Kidney (tissue), 14 donors: ENCODE data around the gene ZFP42. TPM values are rescaled to one million over a fixed set of nuclear protein-coding genes. Genes with fewer than 3 reads are reported as not detected.
A peak's percentile ranks its signal among the peaks of the same experiment; 100 is the strongest.
"Not testable (repeated sequence)": the region's sequence is repeated elsewhere in the genome, so short reads cannot be mapped to it uniquely, and the experiment has no call there.

Experiments used
- DNase-seq, 5 donors: peaks; one replicate each; pipeline ENCODE4 v3.0.0-alpha.2; 2013 to 2020
- FAIRE-seq: peaks from 2 replicates; lab custom pipeline; 2012; peaks lifted over from hg19 to GRCh38; lab: Jason Lieb, UNC
- H3K27ac ChIP-seq, 2 donors: one replicate each; pipeline ENCODE4 v1.7.0; 2013; ENCODE audit warnings: low read depth in 2 of 2, low read length in 2 of 2, inconsistent platforms in 1 of 2
- H3K27me3 ChIP-seq: one replicate; pipeline ENCODE4 v1.7.1; 2013; ENCODE audit warnings: low read length, inconsistent platforms; ENCODE audit not compliant: control insufficient read depth, insufficient read depth
- H3K36me3 ChIP-seq, 3 donors: one replicate each; pipeline versions ENCODE4 v1.7.0 to v1.7.1; 2013; ENCODE audit warnings: low read length in 3 of 3, control low read depth in 1 of 3, inconsistent platforms in 1 of 3; ENCODE audit not compliant: insufficient read depth in 3 of 3, control insufficient read depth in 2 of 3
- H3K4me1 ChIP-seq, 3 donors: one replicate each; pipeline versions ENCODE4 v1.7.0 to v1.7.1; 2013; ENCODE audit warnings: low read length in 3 of 3, inconsistent platforms in 1 of 3, low read depth in 1 of 3; ENCODE audit not compliant: control insufficient read depth in 2 of 3, insufficient read depth in 2 of 3
- H3K4me3 ChIP-seq, 3 donors: one replicate each; pipeline versions ENCODE4 v1.7.0 to v1.8.1; 2013; ENCODE audit warnings: low read length in 3 of 3, control low read depth in 1 of 3, inconsistent platforms in 1 of 3
- H3K9ac ChIP-seq, 3 donors: one replicate each; pipeline versions ENCODE4 v1.7.0 to v1.7.1; 2013; ENCODE audit warnings: low read length in 3 of 3, control low read depth in 1 of 3, inconsistent platforms in 1 of 3
- H3K9me3 ChIP-seq, 3 donors: one replicate each; pipeline versions ENCODE4 v1.7.0 to v1.7.1; 2013; ENCODE audit warnings: low read length in 3 of 3, control low read depth in 1 of 3, inconsistent platforms in 1 of 3; ENCODE audit not compliant: control insufficient read depth in 2 of 3, insufficient read depth in 1 of 3
- CTCF ChIP-seq: IDR thresholded peaks from 3 replicates; pipeline ENCODE4 v1.5.1; 2012; ENCODE audit warnings: mild to moderate bottlenecking, moderate library complexity, borderline replicate concordance; ENCODE audit not compliant: insufficient read depth; ENCODE audit errors: extremely low read depth
- intact Hi-C: fragments of 100-400 bp; cut with DNase I; formaldehyde crosslinking; loops from one replicate; pipeline ENCODE4 v1.11.1; 2022
- polyA plus RNA-seq: library from polyadenylated mRNA; stranded (reverse); fragments of 350-450 nt; fragmentation: Illumina TruSeq; extraction: RNeasy Lipid Tissue Mini Kit (QIAGEN cat#74804); gene quantifications from one replicate; pipeline ENCODE4 v1.2.3, GENCODE V29; 2014; ENCODE audit warnings: low read depth, low replicate concordance; ENCODE audit not compliant: insufficient read depth
- total RNA-seq: library from RNA; stranded (reverse); fragmentation: NEBNext Ultra II Directional; extraction: Animal tissue kit (Norgen Biotek cat#: 25700); gene quantifications from one replicate; pipeline ENCODE4 v1.2.1, GENCODE V29; 2021
- donor health status: control.
- donor health status: control.
- donor health status: control.
- donor health status: control.
- donor health status: control.
- donor health status: DM: yes; HTN: yes; CAD: no.
- donor health status: Normal renal cell carcinoma (clear cell type).

The ZFP42 gene
- total and polyA plus RNA-seq, 2 donors from 2014 or later = not detected

- Histone ChIP-seq H3K9me3 (no peaks in the 10 kb centered on the region), H3K9ac (no peak overlapping the region), H3K36me3 (no peaks in the 10 kb centered on the region), H3K4me3 (no peak overlapping the region), H3K27me3 (no peaks in the 10 kb centered on the region), H3K27ac (no peak overlapping the region), H3K4me1 (no peaks in the 10 kb centered on the region)
- no peak for TF ChIP-seq CTCF
- DNase-seq (no peak), FAIRE-seq (no peak)
- intact Hi-C loops = no loop called here
These were observed 2.6 kb upstream of the ZFP42 start for GRCh38 chr4:187992971-187993370.

- intact Hi-C loops = no loop called here
- no peak for DNase-seq
These were observed 1.7 kb upstream of the ZFP42 start for GRCh38 chr4:187993827-187994226.

GRCh38 chr4:187996502-187997177, 1.1 kb downstream of the ZFP42 start:
- H3K27me3 ChIP-seq = no peaks in the 10 kb centered on the region
- no peak overlapping the region for H3K9ac ChIP-seq
- H3K27ac ChIP-seq = no peak overlapping the region
- intact Hi-C loops = no loop called here
- H3K4me1 ChIP-seq = no peaks in the 10 kb centered on the region
- no peak for FAIRE-seq
- TF ChIP-seq CTCF = no peak
- DNase-seq = peak in 2 of 5 donors; percentile 20 to 38
- H3K9me3 ChIP-seq = no peaks in the 10 kb centered on the region
- H3K4me3 ChIP-seq = no peak overlapping the region
- no peaks in the 10 kb centered on the region for H3K36me3 ChIP-seq

More at GRCh38 chr4:187993827-187994226, 1.7 kb upstream of the ZFP42 start:
- no peaks in the 10 kb centered on the region for H3K9me3 ChIP-seq
- H3K4me3 ChIP-seq = no peak overlapping the region
- TF ChIP-seq CTCF = no peak
- no peaks in the 10 kb centered on the region for H3K4me1 ChIP-seq
- no peak overlapping the region for H3K27ac ChIP-seq
- H3K9ac ChIP-seq = no peak overlapping the region
- no peak for FAIRE-seq
- H3K27me3 ChIP-seq = no peaks in the 10 kb centered on the region
- H3K36me3 ChIP-seq = no peaks in the 10 kb centered on the region

GRCh38 chr4:187997991-187998390, 2.4 kb downstream of the ZFP42 start:
- DNase-seq, H3K27ac ChIP-seq, intact Hi-C loops, H3K36me3 ChIP-seq, H3K9ac ChIP-seq, H3K9me3 ChIP-seq, FAIRE-seq, H3K4me1 ChIP-seq, H3K4me3 ChIP-seq, H3K27me3 ChIP-seq: not testable (repeated sequence)
